HG02840 (cell line): Measurements from ENCODE around the gene CNGA4.
"Not testable (repeated sequence)": the region's sequence is repeated elsewhere in the genome, so short reads cannot be mapped to it uniquely, and the experiment has no call there.

Source experiments
- ATAC-seq: cut with Tn5 transposase; IDR thresholded peaks from one replicate; pipeline ENCODE4 v1.9.1; 2021; ENCODE audit warnings: mild to moderate bottlenecking, moderate library complexity, moderate number of reproducible peaks; ENCODE audit not compliant: unreplicated experiment, low FRiP score

CNGA4 gene

DNA sequence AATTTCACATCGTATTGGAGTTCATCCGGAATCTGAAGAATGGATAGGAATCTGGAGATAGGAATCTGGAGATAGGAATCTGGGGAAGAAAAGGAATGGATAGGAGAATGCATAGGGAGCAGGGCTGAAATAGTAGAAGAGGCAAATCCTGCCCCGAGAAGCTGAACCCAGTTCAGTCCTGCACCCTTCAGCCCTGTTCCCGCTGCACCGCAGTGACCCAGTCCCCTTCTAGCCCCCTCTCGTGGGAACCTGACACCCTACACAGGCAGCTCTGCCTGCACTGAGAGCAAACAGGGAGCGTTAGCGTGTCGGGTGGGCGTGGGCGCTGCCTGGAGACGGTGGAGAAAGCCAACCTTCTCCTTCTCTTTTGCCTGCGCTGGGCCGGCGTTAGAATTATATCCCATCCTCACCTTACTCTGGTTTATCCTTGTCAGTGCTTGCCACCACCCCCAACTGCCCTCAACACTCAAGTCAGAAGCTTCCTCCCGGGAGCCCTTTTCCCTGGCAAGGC lies 19.7 kb downstream of the CNGA4 start:
- no peak for ATAC-seq

DNA sequence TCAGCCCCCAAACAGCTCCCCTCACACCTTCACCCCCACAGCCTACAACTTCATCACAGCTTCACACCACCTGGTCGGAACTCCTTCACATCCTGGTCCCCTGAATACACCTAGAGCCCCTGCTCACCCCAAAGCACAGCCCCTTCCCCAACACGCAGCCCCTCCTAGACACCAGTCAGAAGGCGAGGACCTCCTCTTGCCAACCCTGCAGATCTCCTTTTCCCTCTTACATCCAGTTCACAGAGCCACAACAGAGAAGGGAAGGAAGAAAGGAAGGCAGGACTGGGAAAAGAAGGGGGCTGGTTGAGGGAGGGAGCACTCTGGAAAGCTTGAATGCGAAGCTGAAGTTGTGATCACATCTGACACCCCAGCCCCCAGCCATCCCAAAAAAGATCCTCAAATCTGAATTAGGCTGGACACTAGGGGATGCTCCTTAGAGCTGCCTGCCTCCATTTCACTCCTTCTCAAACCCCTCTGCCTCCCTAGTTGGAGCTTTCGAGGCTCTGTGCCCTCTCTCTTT lies 21.4 kb downstream of the CNGA4 start:
- ATAC-seq: no peak

DNA sequence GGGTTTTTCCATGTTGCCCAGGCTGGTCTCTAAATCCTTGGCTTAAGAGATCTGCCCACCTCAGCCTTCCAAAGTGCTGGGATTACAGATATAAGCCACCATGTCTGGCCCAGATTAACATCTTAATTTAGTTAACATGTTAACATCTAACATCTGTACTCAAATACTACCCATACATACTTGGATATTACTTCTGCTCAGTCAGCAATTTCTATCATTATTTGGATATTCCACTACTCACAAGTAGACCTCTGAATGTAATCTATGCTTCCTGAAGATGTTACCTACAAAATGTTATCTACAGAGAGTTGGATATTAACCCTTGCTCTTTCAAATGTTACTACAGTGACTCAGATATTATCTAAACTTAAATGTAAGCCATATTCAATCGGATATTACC lies 24.8 kb downstream of the CNGA4 start:
- no peak for ATAC-seq

DNA sequence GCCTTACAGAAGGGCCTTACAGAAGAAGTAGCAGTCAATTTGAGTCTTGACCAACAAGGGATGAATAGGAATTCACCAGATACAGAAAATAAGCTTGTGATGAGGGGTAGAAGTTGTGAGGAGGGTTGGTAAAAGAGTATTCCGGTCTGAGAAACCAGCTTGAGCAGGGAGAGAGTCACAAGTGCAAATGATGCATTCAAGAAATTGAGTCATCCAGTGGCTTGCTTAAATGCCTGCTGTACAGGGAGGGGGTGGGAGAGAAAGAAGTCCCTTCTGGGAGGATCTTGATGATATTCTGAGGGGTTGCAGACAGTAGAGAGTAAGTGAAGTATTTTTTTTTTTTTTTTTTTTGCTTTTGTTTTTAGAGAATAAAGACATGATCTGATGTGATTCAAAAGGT lies 29.9 kb downstream of the CNGA4 start:
- no peak for ATAC-seq

DNA sequence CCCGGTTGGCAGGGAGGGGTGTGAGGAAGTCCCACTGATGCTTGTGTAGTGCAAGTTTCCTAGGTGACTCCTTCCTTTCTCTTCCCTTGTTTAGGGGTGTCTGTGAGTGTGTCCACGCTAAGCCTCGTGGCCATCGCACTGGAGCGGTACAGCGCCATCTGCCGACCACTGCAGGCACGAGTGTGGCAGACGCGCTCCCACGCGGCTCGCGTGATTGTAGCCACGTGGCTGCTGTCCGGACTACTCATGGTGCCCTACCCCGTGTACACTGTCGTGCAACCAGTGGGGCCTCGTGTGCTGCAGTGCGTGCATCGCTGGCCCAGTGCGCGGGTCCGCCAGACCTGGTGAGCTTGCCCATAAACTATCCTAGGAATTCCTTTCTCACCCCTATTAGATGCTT lies 31.1 kb downstream of the CNGA4 start:
- ATAC-seq: no peak

DNA sequence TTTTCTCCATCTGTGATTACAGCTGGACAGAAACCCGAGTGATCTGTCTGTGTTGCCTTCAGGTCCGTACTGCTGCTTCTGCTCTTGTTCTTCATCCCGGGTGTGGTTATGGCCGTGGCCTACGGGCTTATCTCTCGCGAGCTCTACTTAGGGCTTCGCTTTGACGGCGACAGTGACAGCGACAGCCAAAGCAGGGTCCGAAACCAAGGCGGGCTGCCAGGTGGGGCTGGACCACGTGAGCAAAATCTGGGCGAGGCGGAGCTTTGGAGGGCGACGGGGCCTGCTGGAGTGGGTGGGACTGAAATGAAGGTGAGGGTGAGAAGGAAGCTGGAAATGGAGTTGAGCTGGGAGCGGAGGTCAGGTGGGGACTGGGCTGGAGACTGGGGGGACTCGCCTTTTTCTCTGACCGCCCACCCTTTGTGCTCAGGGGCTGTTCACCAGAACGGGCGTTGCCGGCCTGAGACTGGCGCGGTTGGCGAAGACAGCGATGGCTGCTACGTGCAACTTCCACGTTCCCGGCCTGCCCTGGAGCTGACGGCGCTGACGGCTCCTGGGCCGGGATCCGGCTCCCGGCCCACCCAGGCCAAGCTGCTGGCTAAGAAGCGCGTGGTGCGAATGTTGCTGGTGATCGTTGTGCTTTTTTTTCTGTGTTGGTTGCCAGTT lies 31.8 kb downstream of the CNGA4 start:
- no peak for ATAC-seq

DNA sequence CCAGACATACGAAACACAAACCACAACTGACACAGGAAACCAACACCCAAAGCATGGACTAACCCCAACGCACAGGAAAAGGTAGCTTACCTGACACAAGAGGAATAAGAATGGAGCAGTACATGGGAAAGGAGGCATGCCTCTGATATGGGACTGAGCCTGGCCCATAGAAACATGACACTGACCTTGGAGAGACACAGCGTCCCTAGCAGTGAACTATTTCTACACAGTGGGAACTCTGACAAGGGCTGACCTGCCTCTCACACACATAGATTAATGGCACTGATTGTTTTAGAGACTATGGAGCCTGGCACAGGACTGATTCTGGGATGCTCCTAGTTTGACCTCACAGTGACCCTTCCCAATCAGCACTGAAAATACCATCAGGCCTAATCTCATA lies 32.7 kb downstream of the CNGA4 start:
- no peak for ATAC-seq

DNA sequence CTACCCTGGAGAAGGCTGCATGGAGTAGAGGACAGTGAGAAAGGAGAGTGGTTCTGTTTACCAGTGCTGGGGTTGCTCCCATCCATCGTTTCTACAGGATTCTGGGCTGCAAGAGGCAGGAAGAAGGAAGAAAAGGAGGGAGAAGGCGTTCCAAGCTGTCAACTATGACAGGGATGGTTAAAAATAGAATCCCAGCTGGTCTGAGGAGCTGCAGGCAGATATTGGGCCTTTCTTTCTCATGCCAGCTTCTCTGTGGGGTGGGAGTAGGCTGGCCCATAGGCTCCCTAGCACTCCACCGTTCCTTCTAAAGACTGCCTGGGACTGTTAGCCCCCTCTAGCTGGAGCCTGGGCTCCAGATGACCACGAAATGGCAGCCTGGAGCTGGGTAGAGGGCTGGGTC lies 34.3 kb downstream of the CNGA4 start:
- ATAC-seq: no peak

DNA sequence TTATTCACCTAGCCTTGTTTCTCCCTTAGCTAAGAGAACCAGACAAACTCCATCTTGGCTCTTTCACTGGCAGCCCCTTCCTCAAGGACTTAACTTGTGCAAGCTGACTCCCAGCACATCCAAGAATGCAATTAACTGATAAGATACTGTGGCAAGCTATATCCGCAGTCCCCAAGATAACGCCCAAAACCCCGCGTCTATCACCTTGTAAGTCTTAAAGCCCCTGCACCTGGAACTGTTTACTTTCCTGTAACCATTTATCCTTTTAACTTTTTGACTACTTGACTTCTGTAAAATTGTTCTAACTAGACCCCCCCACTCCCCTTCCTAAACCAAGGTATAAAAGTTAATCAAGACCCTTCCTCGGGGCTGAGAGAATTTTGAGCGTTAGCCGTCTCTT lies 41.9 kb downstream of the CNGA4 start:
- not testable (repeated sequence) for ATAC-seq

DNA sequence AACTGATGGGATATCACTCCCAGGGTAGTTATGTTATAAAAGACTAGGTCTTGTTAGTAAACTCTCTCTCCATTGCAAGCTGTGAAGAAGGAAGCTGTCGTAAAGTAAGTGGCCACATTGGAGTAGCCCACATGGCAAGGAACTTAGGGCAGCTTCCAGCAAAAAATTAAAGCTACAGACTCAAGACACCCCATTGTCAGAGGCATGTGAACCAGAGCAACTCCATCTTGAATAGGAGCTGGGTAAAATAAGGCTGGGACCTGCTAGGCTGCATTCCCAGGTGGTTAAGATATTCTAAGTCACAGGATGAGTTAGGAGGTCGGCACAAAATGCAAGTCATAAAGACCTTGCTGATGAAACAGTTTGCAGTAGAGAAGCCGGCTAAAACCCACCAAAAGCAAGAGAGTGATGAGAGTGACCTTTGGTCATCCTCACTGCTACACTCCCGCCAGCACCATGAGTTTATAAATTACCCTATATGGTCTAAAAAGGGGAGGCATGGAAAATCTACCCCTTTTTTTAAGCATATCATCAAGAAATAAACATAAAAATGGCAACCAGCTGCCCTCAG lies 44.6 kb downstream of the CNGA4 start:
- no peak for ATAC-seq

DNA sequence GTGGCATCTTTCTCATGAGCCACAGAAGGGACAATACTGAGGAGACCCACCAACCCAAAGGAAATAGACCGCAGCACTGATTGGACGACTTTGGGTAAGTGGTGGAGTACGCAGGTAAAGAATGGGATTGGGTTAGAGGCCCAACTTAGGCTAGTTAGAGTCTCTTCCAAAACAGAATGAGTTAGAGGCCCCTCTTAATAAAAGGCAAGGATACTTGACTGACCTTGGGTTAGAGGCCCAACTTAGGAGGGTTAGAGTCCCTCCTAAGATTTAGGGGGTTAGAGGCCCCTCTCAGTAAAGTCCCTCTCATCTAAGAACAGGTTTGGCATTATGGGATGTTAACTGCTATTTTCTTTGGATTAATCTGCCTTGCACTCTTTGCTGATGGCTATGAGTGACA lies 45.4 kb downstream of the CNGA4 start:
- ATAC-seq: no peak

DNA sequence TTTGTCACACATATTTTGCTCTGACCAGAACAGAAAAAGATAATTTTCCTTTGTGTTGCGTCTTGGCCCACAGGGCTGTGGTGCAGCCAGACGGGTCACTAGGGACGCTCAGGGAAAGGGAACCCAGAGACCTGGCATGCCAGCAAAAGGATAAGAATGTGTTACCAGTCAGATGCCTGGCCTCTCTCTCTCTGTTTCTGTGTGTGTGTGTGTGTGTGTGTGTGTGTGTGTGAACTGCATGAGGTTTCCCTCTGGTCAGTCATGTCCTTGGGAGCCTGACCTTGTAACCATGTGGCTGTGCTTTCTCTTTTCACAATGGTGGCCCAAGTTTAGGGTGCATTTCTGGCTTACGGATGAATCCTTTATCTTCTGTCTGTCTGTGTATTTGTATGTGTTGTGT lies 46.1 kb downstream of the CNGA4 start:
- ATAC-seq: no peak
